Measurements from ENCODE around the gene CST7. TPM values are rescaled to one million over a fixed set of nuclear protein-coding genes. Genes with fewer than 3 reads are reported as not detected.

The CST7 gene
- total and polyA plus RNA-seq, 10 of the 15 experiments (the other 5 are each of a cell fraction or from before 2014, with no cell fraction given), result 0.69 TPM; not detected in 9

DNA sequence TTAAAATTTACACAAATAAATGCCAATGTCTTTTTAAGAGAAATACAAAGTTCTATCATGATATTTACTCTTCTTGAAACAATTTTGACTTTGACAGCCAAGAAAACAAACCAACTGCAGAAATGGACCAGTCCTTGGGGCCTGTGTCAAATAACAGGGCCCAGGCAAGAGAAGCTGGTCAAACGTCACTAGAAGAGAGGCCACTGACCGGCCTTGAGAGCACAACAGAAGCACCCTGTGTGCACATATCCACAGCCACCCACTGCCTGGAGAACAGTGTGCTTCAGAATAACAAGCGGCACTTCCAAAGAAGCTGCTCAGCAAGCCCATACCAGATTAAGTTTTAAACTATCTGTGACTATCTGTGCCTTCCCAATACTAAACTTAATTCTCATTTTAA lies 28.7 kb downstream of the CST7 start:
- intact Hi-C loops (cut with micrococcal nuclease; ENCODE audit: unreplicated experiment), result no loop called here
- H3K27me3 ChIP-seq (replicated peaks in 1 of 2; ENCODE audit: control insufficient read depth in 2 of 2, insufficient read depth in 2 of 2, low read length in 1 of 2), result no peaks in the 10 kb centered on the region
- ChIA-PET SMC1A (ENCODE audit: uncharacterized antibody, unreplicated experiment) (interaction anchor here (0.9 to 2.1 kb wide), 2 partner anchors 11 to 12 kb away, joined by 3 to 4 read pairs; no protein-coding TSS in a partner anchor), POLR2A (no interaction called here), RAD21 (ENCODE audit: unreplicated experiment) (no interaction called here), CTCF (interaction anchor here (1.0 kb wide), 1 partner anchor 17 kb away, joined by 3 read pairs; no protein-coding TSS in a partner anchor)
- H3K9me3 ChIP-seq (replicated peaks; ENCODE audit: control insufficient read depth, insufficient read depth, low read length), result peaks cover 17% of the 10 kb centered on the region; the same call in 2 of the 3 replicates
- no peak overlapping the region for H2AFZ ChIP-seq (ENCODE audit: control insufficient read depth, low read depth, low read length)
- no peak overlapping the region for H3K4me2 ChIP-seq (ENCODE audit: control insufficient read depth, insufficient read depth)
- no peak for ATAC-seq
- no peaks in the 10 kb centered on the region for H4K20me1 ChIP-seq (ENCODE audit: control insufficient read depth, insufficient read depth)
- no peaks in the 10 kb centered on the region for H3K79me2 ChIP-seq (ENCODE audit: control insufficient read depth, insufficient read depth, low read length)
- TF ChIP-seq CBX3 (IDR thresholded peaks at IDR 0.05; ENCODE audit: borderline replicate concordance, low read depth), result no peak
- no peak for TF ChIP-seq GABPA (IDR thresholded peaks at IDR 0.05; ENCODE audit: low read depth)
- H3K36me3 ChIP-seq (ENCODE audit: control insufficient read depth in 2 of 2, insufficient read depth in 2 of 2, low read length in 1 of 2), result peaks cover 16 to 18% of the 10 kb centered on the region in 2 experiments
- no peak overlapping the region for H3K27ac ChIP-seq (ENCODE audit: control insufficient read depth, insufficient read depth)
- H3K4me1 ChIP-seq (ENCODE audit: control insufficient read depth, insufficient read depth, low read length), result no peaks in the 10 kb centered on the region
- no peak overlapping the region for H3K4me3 ChIP-seq
- H3K9ac ChIP-seq (ENCODE audit: control insufficient read depth, insufficient read depth, low read length), result no peak overlapping the region
- WGBS (ENCODE audit: insufficient coverage, insufficient replicate concordance, low lambda C conversion rate, missing lambda C conversion rate), result 98% methylated on average over 3 of the region's 3 CpGs
- no TSS peak for BruUV-seq (replicated peaks)
- in situ Hi-C loops (cut with MboI), result no loop called here
- no peak for DNase-seq (ENCODE audit: low read depth, low spot score)
- FAIRE-seq, result no peak

DNA sequence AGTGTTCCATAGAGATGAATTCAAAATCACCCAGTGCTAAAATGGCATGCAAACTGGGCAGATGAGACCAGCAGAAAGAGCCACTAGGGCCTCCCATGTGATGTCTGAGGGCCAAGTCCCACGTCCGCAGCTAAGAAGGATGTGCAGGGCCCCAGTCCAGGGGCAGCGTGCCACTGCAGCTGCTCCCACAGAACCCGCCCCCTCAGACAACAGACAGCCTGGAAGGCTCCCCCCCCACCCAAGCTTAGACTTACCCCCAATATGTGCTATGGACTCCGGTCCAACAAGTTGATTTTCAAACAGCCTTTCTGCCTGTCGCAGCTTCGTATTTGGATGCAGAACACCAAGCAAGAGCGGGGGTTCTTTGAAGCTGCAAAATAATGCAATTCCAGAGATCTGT lies 29.4 kb downstream of the CST7 start:
- 98% methylated on average over 8 of the region's 8 CpGs for WGBS (ENCODE audit: insufficient coverage, insufficient replicate concordance, low lambda C conversion rate, missing lambda C conversion rate)
- in situ Hi-C loops (cut with MboI), result no loop called here

More for the DNA sequence above, 29.4 kb downstream of the CST7 start:
- H4K20me1 ChIP-seq (ENCODE audit: control insufficient read depth, insufficient read depth), result no peaks in the 10 kb centered on the region
- POLR2A ChIA-PET, result no interaction called here
- no peak overlapping the region for H3K9ac ChIP-seq (ENCODE audit: control insufficient read depth, insufficient read depth, low read length)
- H3K27ac ChIP-seq (ENCODE audit: control insufficient read depth, insufficient read depth), result no peak overlapping the region
- H3K36me3 ChIP-seq (ENCODE audit: control insufficient read depth in 2 of 2, insufficient read depth in 2 of 2, low read length in 1 of 2), result peaks cover 16% of the 10 kb centered on the region in 2 experiments
- H3K9me3 ChIP-seq (replicated peaks; ENCODE audit: control insufficient read depth, insufficient read depth, low read length), result peaks cover 17% of the 10 kb centered on the region; the same call in 2 of the 3 replicates
- no peak overlapping the region for H2AFZ ChIP-seq (ENCODE audit: control insufficient read depth, low read depth, low read length)
- FAIRE-seq, result no peak
- H3K4me1 ChIP-seq (ENCODE audit: control insufficient read depth, insufficient read depth, low read length), result no peaks in the 10 kb centered on the region
- H3K79me2 ChIP-seq (ENCODE audit: control insufficient read depth, insufficient read depth, low read length), result no peaks in the 10 kb centered on the region
- BruUV-seq (replicated peaks), result no TSS peak
- H3K4me3 ChIP-seq, result no peak overlapping the region
- CTCF ChIA-PET, result no interaction called here
- RAD21 ChIA-PET (ENCODE audit: unreplicated experiment), result no interaction called here
- DNase-seq (ENCODE audit: low read depth, low spot score), result no peak
- SMC1A ChIA-PET (ENCODE audit: uncharacterized antibody, unreplicated experiment), result interaction anchor here (0.9 to 2.1 kb wide), 2 partner anchors 10 to 11 kb away, joined by 3 to 4 read pairs; no protein-coding TSS in a partner anchor
- H3K27me3 ChIP-seq (replicated peaks in 1 of 2; ENCODE audit: control insufficient read depth in 2 of 2, insufficient read depth in 2 of 2, low read length in 1 of 2), result no peaks in the 10 kb centered on the region
- intact Hi-C loops (cut with micrococcal nuclease; ENCODE audit: unreplicated experiment), result no loop called here
- H3K4me2 ChIP-seq (ENCODE audit: control insufficient read depth, insufficient read depth), result no peak overlapping the region
- no peak for TF ChIP-seq MYC (IDR thresholded peaks at IDR 0.05; ENCODE audit: insufficient read depth, insufficient read length, insufficient replicate concordance, low read length, severe bottlenecking)
- TF ChIP-seq BCL3 (IDR thresholded peaks at IDR 0.05; ENCODE audit: borderline replicate concordance, insufficient read depth, low read depth, low read length, poor library complexity, severe bottlenecking), result no peak
- TF ChIP-seq MYB (IDR thresholded peaks at IDR 0.05; ENCODE audit: borderline replicate concordance, low read depth, low read length), result no peak
- ATAC-seq, result no peak
